VCaP (cell line): ENCODE measurements around the gene CNOT6.

ENCODE experiments used
- H3K27ac ChIP-seq: fragments of 450-650 bp; 2 replicates; pipeline ENCODE4 v1.5.1; 2017
- CTCF ChIP-seq: fragments of 450-650 bp; conservative IDR thresholded peaks from 2 replicates; pipeline ENCODE4 v1.5.1; 2017; ENCODE audit warnings: mild to moderate bottlenecking, moderate library complexity

CNOT6 gene

DNA sequence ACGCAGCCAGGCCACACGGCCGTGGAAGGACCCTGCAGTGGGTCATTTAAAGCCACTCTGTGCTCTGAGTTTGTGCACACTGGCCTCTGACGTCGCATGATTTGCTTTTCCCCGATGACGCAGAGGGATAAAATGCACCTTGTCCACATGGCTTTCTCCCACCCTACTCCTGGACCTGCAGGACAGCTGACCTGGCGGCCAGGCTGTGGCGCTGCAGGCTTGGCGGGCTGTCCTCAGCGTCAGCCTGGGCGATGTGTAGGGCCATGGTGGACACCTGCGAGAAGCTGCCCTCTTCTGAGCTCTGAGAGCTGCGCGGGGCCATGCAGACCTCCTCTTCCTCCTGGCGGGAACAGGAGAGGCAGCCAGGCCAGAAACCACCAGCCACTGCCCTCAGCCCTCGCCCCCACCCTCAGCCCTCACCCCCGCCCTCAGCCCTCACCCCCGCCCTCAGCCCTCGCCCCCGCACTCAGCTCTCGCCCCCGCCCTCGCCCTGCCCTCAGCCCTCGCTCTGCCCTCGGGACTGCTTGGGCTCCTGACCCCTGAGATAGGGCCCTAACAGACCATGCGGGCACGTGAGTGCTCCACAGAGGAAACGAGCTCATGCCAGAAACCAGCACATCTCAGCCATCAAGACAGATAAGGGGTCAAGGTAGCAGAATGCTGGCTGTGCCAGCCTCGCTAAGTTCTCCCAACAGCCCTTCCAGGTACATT, 117.1 kb downstream of the CNOT6 start:
- TF ChIP-seq CTCF = 0 out of 2 replicates have a peak, but pooled peaks have one; percentile 10
- H3K27ac ChIP-seq = no peak overlapping the region

DNA sequence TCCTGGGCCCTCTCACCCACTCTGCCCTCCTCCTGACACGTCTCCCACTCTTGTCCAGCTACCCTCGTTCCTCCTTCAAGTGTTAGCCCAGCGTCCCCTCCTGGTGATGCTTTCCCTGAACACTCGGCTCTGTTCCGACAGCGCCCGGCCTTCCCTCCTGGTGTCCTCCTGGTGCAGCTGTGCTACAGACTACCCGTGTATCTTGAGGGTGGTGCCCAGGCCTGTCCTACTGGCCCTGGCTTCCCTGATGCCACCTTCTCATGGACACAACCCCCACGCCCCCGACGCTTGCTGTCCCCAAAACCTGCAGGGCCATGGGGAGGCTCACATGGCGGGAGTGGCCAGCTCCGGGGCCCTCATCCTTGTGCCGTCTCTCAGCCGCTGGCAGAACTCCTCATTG, 118.5 kb downstream of the CNOT6 start:
- no peak for TF ChIP-seq CTCF
- no peak overlapping the region for H3K27ac ChIP-seq

- TF ChIP-seq CTCF = no peak
- H3K27ac ChIP-seq = no peak overlapping the region
Measured at GRCh38 chr5:180613188-180613813, 119.1 kb downstream of the CNOT6 start.

DNA sequence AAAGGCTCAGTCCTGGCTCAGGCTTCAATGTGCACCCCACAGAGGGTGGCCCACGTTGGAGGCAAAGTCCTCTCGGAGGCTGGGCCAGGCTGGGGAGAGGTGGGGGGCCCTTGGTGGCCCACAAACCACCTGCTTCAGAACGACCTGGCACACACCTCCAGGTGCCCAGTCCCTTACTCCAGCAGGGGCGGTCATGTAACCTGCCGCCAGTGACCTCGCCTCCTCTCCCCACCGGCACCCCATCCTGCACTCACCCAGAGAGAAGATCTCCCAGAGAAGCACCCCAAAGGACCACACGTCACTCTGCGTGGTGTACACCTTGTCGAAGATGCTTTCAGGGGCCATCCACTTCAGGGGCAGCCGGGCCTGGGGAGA, 119.6 kb downstream of the CNOT6 start:
- no peak for TF ChIP-seq CTCF
- H3K27ac ChIP-seq = no peak overlapping the region

- no peak for TF ChIP-seq CTCF
Measured at GRCh38 chr5:180618487-180618828, 124.3 kb downstream of the CNOT6 start.

DNA sequence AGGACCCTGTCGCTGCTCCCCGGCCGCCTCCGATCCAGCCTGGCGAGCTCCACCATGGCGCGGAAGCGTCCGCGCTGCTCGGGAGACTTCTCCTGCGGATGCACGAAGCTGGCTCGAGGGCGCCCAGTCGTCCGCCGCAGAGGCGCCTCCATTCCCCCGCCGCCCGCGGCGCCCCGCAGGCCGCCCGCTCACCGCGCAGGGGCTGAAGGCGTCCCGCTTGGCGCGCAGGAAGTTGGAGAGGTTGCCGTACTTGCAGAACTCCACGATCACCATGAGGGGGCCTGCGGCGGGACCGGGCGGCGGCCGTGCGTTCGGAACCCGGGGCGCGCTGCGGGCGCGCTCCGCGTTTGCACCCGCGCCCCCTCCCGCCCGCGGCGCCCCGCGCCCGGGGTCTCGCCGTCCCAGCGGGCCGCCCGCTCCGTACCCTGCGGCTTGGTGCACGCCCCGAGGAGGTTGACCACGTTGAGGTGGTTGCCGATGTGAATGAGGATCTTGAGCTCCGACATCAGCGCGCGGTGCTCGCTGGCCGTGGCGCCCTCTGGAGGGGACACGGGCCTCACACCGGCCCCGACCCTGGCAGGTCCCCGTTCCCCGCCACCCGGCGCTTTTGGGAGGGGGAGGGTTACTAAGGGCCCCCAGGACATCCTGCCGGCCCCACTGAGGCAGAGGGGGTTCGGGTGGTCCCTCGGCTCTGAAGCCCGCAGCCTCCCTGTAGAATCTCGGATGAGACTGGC, 124.8 kb downstream of the CNOT6 start:
- TF ChIP-seq CTCF = peak; percentile 92
- peak overlapping the region; percentile 73 for H3K27ac ChIP-seq

More at GRCh38 chr5:180618487-180618828, 124.3 kb downstream of the CNOT6 start:
- peak overlapping the region; percentile 73 for H3K27ac ChIP-seq

GRCh38 chr5:180619563-180619915, 125.4 kb downstream of the CNOT6 start:
- H3K27ac ChIP-seq = no peak overlapping the region
- TF ChIP-seq CTCF = no peak
